ENCODE measurements around the gene TMEM179. TPM values are rescaled to one million over a fixed set of nuclear protein-coding genes. Genes with fewer than 3 reads are reported as not detected.

TMEM179 gene
- polyA plus RNA-seq, 1 donor (not counting 4 experiments of a cell fraction or from before 2014, with no cell fraction given): not detected

DNA sequence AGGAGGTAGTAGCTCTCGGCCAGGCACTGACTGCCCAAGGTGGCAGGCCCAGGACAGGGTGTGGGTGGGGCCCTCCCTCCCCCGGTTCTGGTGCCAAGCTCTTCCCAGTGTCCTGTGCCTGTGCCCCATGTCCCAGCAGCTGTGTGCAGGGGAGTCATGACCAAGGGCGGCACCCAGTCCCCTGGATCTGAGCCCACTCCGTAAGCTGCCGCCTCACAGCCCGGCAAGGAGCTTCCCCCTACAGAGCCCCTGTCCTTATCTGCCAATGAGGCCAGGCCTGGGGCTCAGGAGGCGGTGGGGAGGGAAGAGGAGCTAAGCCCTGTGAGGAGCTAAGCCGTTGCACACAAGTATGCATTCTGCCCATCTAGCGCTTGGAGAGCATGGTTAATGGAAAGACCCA, 30.6 kb downstream of the TMEM179 start:
- H3K27ac ChIP-seq (ENCODE audit: control insufficient read depth, insufficient read depth, low read length): no peak overlapping the region
- H3K36me3 ChIP-seq (ENCODE audit: control insufficient read depth in 2 of 2, extremely low read depth in 1 of 2, insufficient read depth in 2 of 2, low read length in 2 of 2): no peaks in the 10 kb centered on the region
- no peak overlapping the region for H3K9ac ChIP-seq (ENCODE audit: control insufficient read depth, extremely low read depth, insufficient read depth, low read length)
- H3K4me1 ChIP-seq (ENCODE audit: control insufficient read depth, extremely low read depth, insufficient read depth, low read length): no peaks in the 10 kb centered on the region
- TF ChIP-seq EZH2 (IDR thresholded peaks at IDR 0.05; ENCODE audit: low read length) (no peak), CTCF (optimal IDR thresholded peaks at IDR 0.05 in 1 of 3, IDR thresholded peaks at IDR 0.05 in 1 of 3, conservative IDR thresholded peaks at IDR 0.05 in 1 of 3; ENCODE audit: extremely low read depth in 1 of 3, insufficient read depth in 2 of 3, low read length in 3 of 3) (no peak)
- H3K79me2 ChIP-seq (ENCODE audit: control insufficient read depth, insufficient read depth, low read length): no peaks in the 10 kb centered on the region
- peaks cover 22% of the 10 kb centered on the region for H3K27me3 ChIP-seq (ENCODE audit: control insufficient read depth, extremely low read depth, insufficient read depth, low read length)
- no peaks in the 10 kb centered on the region for H4K20me1 ChIP-seq (ENCODE audit: control insufficient read depth, extremely low read depth, insufficient read depth, low read length)
- no peaks in the 10 kb centered on the region for H3K9me1 ChIP-seq (ENCODE audit: control insufficient read depth, extremely low read depth, insufficient read depth, low read length)
- no peak overlapping the region for H2AFZ ChIP-seq (ENCODE audit: control insufficient read depth, low read length)
- no peak overlapping the region for H3K4me2 ChIP-seq (ENCODE audit: control insufficient read depth, extremely low read depth, insufficient read depth, low read depth, low read length)
- no peak overlapping the region for H3K4me3 ChIP-seq (ENCODE audit: control insufficient read depth in 2 of 3, extremely low read depth in 1 of 3, insufficient read depth in 2 of 3, low read depth in 1 of 3, low read length in 3 of 3)
- no peaks in the 10 kb centered on the region for H3K9me3 ChIP-seq (ENCODE audit: control insufficient read depth, low read depth, low read length)
- DNase-seq (ENCODE audit: low read depth, low spot score) (no peak), FAIRE-seq (no peak)
- dilution Hi-C loops (cut with MboI; ENCODE audit: extremely low pct_ligation_motif_present, low sequenced_read_pairs): no loop called here

DNA sequence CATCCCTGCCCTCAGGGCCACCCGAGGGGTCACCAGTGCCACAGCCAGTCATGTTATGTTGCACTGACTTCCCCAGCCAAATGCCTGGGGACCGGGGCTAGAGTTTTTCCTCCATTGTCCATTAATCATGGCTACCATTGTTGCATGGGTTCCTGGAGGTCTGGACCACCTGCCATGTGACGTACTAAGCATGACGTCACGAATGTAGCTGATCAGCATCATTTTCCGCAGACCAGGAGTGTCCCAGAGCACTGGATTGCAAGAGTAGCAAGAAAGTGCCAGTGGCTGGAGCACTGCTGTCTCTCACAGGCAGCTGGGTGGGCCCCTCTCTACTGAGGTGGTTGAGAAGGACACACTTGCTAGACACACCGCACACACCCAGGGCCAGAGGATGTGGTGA, 31.9 kb downstream of the TMEM179 start:
- Histone ChIP-seq H3K9me1 (ENCODE audit: control insufficient read depth, extremely low read depth, insufficient read depth, low read length) (no peaks in the 10 kb centered on the region), H3K36me3 (ENCODE audit: control insufficient read depth in 2 of 2, extremely low read depth in 1 of 2, insufficient read depth in 2 of 2, low read length in 2 of 2) (no peaks in the 10 kb centered on the region), H3K27ac (ENCODE audit: control insufficient read depth, insufficient read depth, low read length) (no peak overlapping the region), H3K27me3 (ENCODE audit: control insufficient read depth, extremely low read depth, insufficient read depth, low read length) (peaks cover 27% of the 10 kb centered on the region), H2AFZ (ENCODE audit: control insufficient read depth, low read length) (no peak overlapping the region), H3K9ac (ENCODE audit: control insufficient read depth, extremely low read depth, insufficient read depth, low read length) (no peak overlapping the region), H3K4me3 (ENCODE audit: control insufficient read depth in 2 of 3, extremely low read depth in 1 of 3, insufficient read depth in 2 of 3, low read depth in 1 of 3, low read length in 3 of 3) (no peak overlapping the region), H3K4me2 (ENCODE audit: control insufficient read depth, extremely low read depth, insufficient read depth, low read depth, low read length) (no peak overlapping the region), H3K9me3 (ENCODE audit: control insufficient read depth, low read depth, low read length) (no peaks in the 10 kb centered on the region), H3K4me1 (ENCODE audit: control insufficient read depth, extremely low read depth, insufficient read depth, low read length) (no peaks in the 10 kb centered on the region), H3K79me2 (ENCODE audit: control insufficient read depth, insufficient read depth, low read length) (no peaks in the 10 kb centered on the region), H4K20me1 (ENCODE audit: control insufficient read depth, extremely low read depth, insufficient read depth, low read length) (no peaks in the 10 kb centered on the region)
- FAIRE-seq: no peak
- dilution Hi-C loops (cut with MboI; ENCODE audit: extremely low pct_ligation_motif_present, low sequenced_read_pairs): no loop called here
- no peak for DNase-seq (ENCODE audit: low read depth, low spot score)
- TF ChIP-seq EZH2 (IDR thresholded peaks at IDR 0.05; ENCODE audit: low read length): no peak
- TF ChIP-seq CTCF (optimal IDR thresholded peaks at IDR 0.05 in 1 of 3, IDR thresholded peaks at IDR 0.05 in 1 of 3, conservative IDR thresholded peaks at IDR 0.05 in 1 of 3; ENCODE audit: extremely low read depth in 1 of 3, insufficient read depth in 2 of 3, low read length in 3 of 3): no peak
